Kidney (tissue), 14 donors: Measurements from ENCODE around the gene OTOG. TPM values are rescaled to one million over a fixed set of nuclear protein-coding genes. Genes with fewer than 3 reads are reported as not detected.

Experiments used
- DNase-seq, 5 donors: peaks; one replicate each; pipeline ENCODE4 v3.0.0-alpha.2; 2013 to 2020
- FAIRE-seq: peaks from 2 replicates; lab custom pipeline; 2012; peaks lifted over from hg19 to GRCh38; lab: Jason Lieb, UNC
- H3K27ac ChIP-seq, 2 donors: one replicate each; pipeline ENCODE4 v1.7.0; 2013; ENCODE audit warnings: low read depth in 2 of 2, low read length in 2 of 2, inconsistent platforms in 1 of 2
- H3K27me3 ChIP-seq: one replicate; pipeline ENCODE4 v1.7.1; 2013; ENCODE audit warnings: low read length, inconsistent platforms; ENCODE audit not compliant: control insufficient read depth, insufficient read depth
- H3K36me3 ChIP-seq, 3 donors: one replicate each; pipeline versions ENCODE4 v1.7.0 to v1.7.1; 2013; ENCODE audit warnings: low read length in 3 of 3, control low read depth in 1 of 3, inconsistent platforms in 1 of 3; ENCODE audit not compliant: insufficient read depth in 3 of 3, control insufficient read depth in 2 of 3
- H3K4me1 ChIP-seq, 3 donors: one replicate each; pipeline versions ENCODE4 v1.7.0 to v1.7.1; 2013; ENCODE audit warnings: low read length in 3 of 3, inconsistent platforms in 1 of 3, low read depth in 1 of 3; ENCODE audit not compliant: control insufficient read depth in 2 of 3, insufficient read depth in 2 of 3
- H3K4me3 ChIP-seq, 3 donors: one replicate each; pipeline versions ENCODE4 v1.7.0 to v1.8.1; 2013; ENCODE audit warnings: low read length in 3 of 3, control low read depth in 1 of 3, inconsistent platforms in 1 of 3
- H3K9ac ChIP-seq, 3 donors: one replicate each; pipeline versions ENCODE4 v1.7.0 to v1.7.1; 2013; ENCODE audit warnings: low read length in 3 of 3, control low read depth in 1 of 3, inconsistent platforms in 1 of 3
- H3K9me3 ChIP-seq, 3 donors: one replicate each; pipeline versions ENCODE4 v1.7.0 to v1.7.1; 2013; ENCODE audit warnings: low read length in 3 of 3, control low read depth in 1 of 3, inconsistent platforms in 1 of 3; ENCODE audit not compliant: control insufficient read depth in 2 of 3, insufficient read depth in 1 of 3
- intact Hi-C: fragments of 100-400 bp; cut with DNase I; formaldehyde crosslinking; loops from one replicate; pipeline ENCODE4 v1.11.1; 2022
- polyA plus RNA-seq: library from polyadenylated mRNA; stranded (reverse); fragments of 350-450 nt; fragmentation: Illumina TruSeq; extraction: RNeasy Lipid Tissue Mini Kit (QIAGEN cat#74804); gene quantifications from one replicate; pipeline ENCODE4 v1.2.3, GENCODE V29; 2014; ENCODE audit warnings: low read depth, low replicate concordance; ENCODE audit not compliant: insufficient read depth
- total RNA-seq: library from RNA; stranded (reverse); fragmentation: NEBNext Ultra II Directional; extraction: Animal tissue kit (Norgen Biotek cat#: 25700); gene quantifications from one replicate; pipeline ENCODE4 v1.2.1, GENCODE V29; 2021
- TF ChIP-seq, protein P1 (sequence below): IDR thresholded peaks from 3 replicates; pipeline ENCODE4 v1.5.1; 2012; ENCODE audit warnings: mild to moderate bottlenecking, moderate library complexity, borderline replicate concordance; ENCODE audit not compliant: insufficient read depth; ENCODE audit errors: extremely low read depth
- donor health status: control.
- donor health status: control.
- donor health status: control.
- donor health status: control.
- donor health status: control.
- donor health status: DM: yes; HTN: yes; CAD: no.
- donor health status: Normal renal cell carcinoma (clear cell type).

OTOG gene
- total and polyA plus RNA-seq, 2 donors from 2014 or later: 0.06 TPM; not detected in 1

DNA sequence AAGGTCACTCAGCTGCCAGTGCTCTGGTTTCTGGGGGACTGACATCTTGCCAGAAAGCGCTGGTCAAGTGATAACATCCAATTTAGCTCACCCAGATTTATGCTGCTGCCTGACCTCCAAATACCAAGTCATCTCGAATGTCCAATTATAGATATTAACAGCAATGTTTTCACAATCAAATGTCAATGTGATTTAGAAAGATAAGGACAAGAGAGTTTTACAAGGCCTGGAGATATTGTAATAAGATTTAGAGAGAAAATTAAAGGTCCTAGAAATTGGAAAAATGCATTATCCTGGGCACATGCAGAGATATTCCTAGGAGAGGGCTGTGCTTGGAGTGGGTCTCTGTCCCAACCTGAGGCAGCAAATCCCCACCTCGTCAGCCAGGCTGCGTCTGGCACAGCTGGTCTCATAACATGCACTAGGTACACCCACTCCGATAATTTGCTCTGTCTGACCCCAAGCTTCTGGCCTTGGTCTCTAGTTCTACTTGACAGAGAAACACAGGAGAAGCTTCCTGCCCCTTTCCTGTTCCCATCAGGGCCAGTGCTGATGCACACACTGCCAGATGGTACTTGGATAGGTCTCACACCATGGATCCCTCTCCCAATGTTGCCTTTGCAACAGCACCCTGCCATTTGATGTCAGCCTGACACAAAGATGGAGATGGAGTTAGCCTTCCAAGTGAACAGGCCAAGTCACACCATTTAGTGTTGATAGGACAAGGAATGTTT lies 31.4 kb upstream of the OTOG start:
- Histone ChIP-seq H3K36me3 (peaks cover 0 to 18% (median 0%) of the 10 kb centered on the region in 3 donors), H3K27ac (no peak overlapping the region), H3K9ac (no peak overlapping the region), H3K27me3 (no peaks in the 10 kb centered on the region), H3K4me3 (no peak overlapping the region), H3K4me1 (peaks cover 0 to 9% (median 3%) of the 10 kb centered on the region in 3 donors), H3K9me3 (no peaks in the 10 kb centered on the region)
- DNase-seq (no peak), FAIRE-seq (no peak)
- intact Hi-C loops: no loop called here
- TF ChIP-seq, protein P1, sequence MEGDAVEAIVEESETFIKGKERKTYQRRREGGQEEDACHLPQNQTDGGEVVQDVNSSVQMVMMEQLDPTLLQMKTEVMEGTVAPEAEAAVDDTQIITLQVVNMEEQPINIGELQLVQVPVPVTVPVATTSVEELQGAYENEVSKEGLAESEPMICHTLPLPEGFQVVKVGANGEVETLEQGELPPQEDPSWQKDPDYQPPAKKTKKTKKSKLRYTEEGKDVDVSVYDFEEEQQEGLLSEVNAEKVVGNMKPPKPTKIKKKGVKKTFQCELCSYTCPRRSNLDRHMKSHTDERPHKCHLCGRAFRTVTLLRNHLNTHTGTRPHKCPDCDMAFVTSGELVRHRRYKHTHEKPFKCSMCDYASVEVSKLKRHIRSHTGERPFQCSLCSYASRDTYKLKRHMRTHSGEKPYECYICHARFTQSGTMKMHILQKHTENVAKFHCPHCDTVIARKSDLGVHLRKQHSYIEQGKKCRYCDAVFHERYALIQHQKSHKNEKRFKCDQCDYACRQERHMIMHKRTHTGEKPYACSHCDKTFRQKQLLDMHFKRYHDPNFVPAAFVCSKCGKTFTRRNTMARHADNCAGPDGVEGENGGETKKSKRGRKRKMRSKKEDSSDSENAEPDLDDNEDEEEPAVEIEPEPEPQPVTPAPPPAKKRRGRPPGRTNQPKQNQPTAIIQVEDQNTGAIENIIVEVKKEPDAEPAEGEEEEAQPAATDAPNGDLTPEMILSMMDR: no peak

DNA sequence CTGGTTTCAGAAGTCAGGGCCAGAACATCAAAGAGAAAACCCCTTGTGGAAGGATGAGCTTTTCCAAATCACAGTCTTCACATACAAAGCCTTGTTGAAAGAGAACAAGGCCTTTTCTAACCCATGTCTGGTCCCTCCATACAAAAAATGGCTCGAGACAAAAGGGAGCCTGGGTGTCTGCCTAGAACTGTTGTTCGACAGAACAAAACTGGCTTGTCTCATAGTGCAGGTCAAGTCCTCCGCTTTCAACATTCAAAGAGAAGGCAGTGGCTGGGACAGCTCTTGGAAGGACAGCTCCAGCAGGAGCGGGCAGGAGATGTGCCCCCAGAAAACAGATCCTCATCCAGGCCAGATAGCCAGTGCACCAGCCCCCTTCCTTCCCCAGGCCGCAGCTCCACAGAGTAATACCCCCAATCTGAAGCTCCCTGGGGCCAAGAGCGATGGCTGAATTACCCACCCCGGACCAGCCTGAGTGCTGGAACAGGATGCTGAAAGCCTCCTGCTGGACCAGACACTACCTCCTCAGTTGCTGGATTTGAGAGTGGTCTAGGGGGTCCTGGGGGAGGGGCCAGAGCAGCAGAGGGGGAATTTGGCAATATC lies 30.4 kb upstream of the OTOG start:
- Histone ChIP-seq H3K9ac (no peak overlapping the region), H3K4me3 (no peak overlapping the region), H3K27ac (no peak overlapping the region), H3K9me3 (no peaks in the 10 kb centered on the region), H3K27me3 (no peaks in the 10 kb centered on the region), H3K4me1 (peaks cover 0 to 9% (median 3%) of the 10 kb centered on the region in 3 donors), H3K36me3 (peaks cover 0 to 18% (median 0%) of the 10 kb centered on the region in 3 donors)
- TF ChIP-seq, protein P1: no peak
- DNase-seq (peak in 1 of 5 donors; percentile 52), FAIRE-seq (no peak)
- intact Hi-C loops: no loop called here

DNA sequence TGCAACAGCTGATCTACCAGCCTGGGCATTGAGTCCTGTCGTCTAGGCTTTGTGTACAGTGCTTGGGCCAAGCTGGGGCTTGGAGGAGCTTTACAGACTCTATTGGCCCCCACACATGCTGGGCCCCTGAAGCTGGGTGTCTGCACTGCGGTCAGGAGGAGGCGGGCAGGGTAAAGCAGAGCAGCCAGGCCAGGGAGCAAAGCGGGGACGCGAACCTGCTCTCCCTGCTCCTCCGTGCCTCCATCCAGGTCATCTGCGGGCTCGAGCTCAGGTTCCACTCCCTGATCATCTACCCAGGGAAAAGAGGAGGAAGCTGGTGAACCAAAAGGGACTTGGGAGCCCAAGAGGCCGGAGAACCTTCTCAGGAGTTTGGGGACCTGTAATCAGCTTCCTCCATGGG lies 29.9 kb upstream of the OTOG start:
- TF ChIP-seq, protein P1: no peak
- peaks cover 0 to 19% (median 0%) of the 10 kb centered on the region in 3 donors for H3K36me3 ChIP-seq
- H3K9ac ChIP-seq: no peak overlapping the region
- H3K9me3 ChIP-seq: no peaks in the 10 kb centered on the region
- no peak for FAIRE-seq
- peak in 1 of 5 donors; percentile 34 for DNase-seq
- peaks cover 0 to 9% (median 3%) of the 10 kb centered on the region in 3 donors for H3K4me1 ChIP-seq
- intact Hi-C loops: no loop called here
- no peak overlapping the region for H3K27ac ChIP-seq
- no peak overlapping the region for H3K4me3 ChIP-seq
- H3K27me3 ChIP-seq: no peaks in the 10 kb centered on the region
